Measurements from ENCODE around the gene RUNX1. TPM values are rescaled to one million over a fixed set of nuclear protein-coding genes. Genes with fewer than 3 reads are reported as not detected.

RUNX1 gene
- polyA plus RNA-seq, 1 experiment: 20.9 TPM

GRCh38 chr21:34885125-34885524, 164.0 kb downstream of the RUNX1 start:
- ChIA-PET POLR2A (interaction anchor here (0.8 to 3.9 kb wide), 3 partner anchors 27 to 72 kb away, joined by 3 to 10 read pairs (median 8); no protein-coding TSS in a partner anchor), CTCF (interaction anchor here (1.2 to 7.1 kb wide), 3 partner anchors 18 to 955 kb away, joined by 3 to 67 read pairs (median 4); no protein-coding TSS in a partner anchor)
- TF ChIP-seq CTCF (IDR thresholded peaks at IDR 0.05; ENCODE audit: low read depth, low read length): no peak
- no peaks in the 10 kb centered on the region for H3K27me3 ChIP-seq (ENCODE audit: control insufficient read depth, insufficient read depth, low read length)
- H3K9me3 ChIP-seq (ENCODE audit: control insufficient read depth, insufficient read depth, low read length): peaks cover 4% of the 10 kb centered on the region; the same call in 1 of the 2 replicates
- H3K27ac ChIP-seq (ENCODE audit: low read depth, low read length): peak overlapping the region; percentile 76
- DNase-seq (ENCODE audit: low read depth, low spot score): no peak
- H3K4me3 ChIP-seq (ENCODE audit: low read depth, low read length): peak overlapping the region; percentile 92

GRCh38 chr21:34884346-34884929, 164.7 kb downstream of the RUNX1 start:
- CTCF ChIA-PET: interaction anchor here (1.2 to 7.1 kb wide), 2 partner anchors 139 to 955 kb away, joined by 4 to 67 read pairs; no protein-coding TSS in a partner anchor
- Histone ChIP-seq H3K27ac (ENCODE audit: low read depth, low read length) (peak overlapping the region; percentile 22), H3K27me3 (ENCODE audit: control insufficient read depth, insufficient read depth, low read length) (no peaks in the 10 kb centered on the region), H3K4me3 (ENCODE audit: low read depth, low read length) (peak overlapping the region; percentile 92), H3K9me3 (ENCODE audit: control insufficient read depth, insufficient read depth, low read length) (peaks cover 4% of the 10 kb centered on the region; the same call in 1 of the 2 replicates)
- no peak for TF ChIP-seq CTCF (IDR thresholded peaks at IDR 0.05; ENCODE audit: low read depth, low read length)
- POLR2A ChIA-PET: no interaction called here
- DNase-seq (ENCODE audit: low read depth, low spot score): no peak

- TF ChIP-seq CTCF (IDR thresholded peaks at IDR 0.05; ENCODE audit: low read depth, low read length): no peak
- Histone ChIP-seq H3K27me3 (ENCODE audit: control insufficient read depth, insufficient read depth, low read length) (no peaks in the 10 kb centered on the region), H3K27ac (ENCODE audit: low read depth, low read length) (peak overlapping the region; percentile 42), H3K9me3 (ENCODE audit: control insufficient read depth, insufficient read depth, low read length) (peaks cover 4% of the 10 kb centered on the region; the same call in 1 of the 2 replicates), H3K4me3 (ENCODE audit: low read depth, low read length) (peak overlapping the region; percentile 92)
- ChIA-PET POLR2A (no interaction called here), CTCF (interaction anchor here (7.1 kb wide), 1 partner anchor 138 kb away, joined by 67 read pairs; no protein-coding TSS in a partner anchor)
- no peak for DNase-seq (ENCODE audit: low read depth, low spot score)
These were observed 165.4 kb downstream of the RUNX1 start for GRCh38 chr21:34883491-34884271.

GRCh38 chr21:34882719-34883131, 166.4 kb downstream of the RUNX1 start:
- TF ChIP-seq CTCF (IDR thresholded peaks at IDR 0.05; ENCODE audit: low read depth, low read length): no peak
- no peaks in the 10 kb centered on the region for H3K27me3 ChIP-seq (ENCODE audit: control insufficient read depth, insufficient read depth, low read length)
- no peak for DNase-seq (ENCODE audit: low read depth, low spot score)
- H3K9me3 ChIP-seq (ENCODE audit: control insufficient read depth, insufficient read depth, low read length): peaks cover 4% of the 10 kb centered on the region; the same call in 1 of the 2 replicates
- H3K4me3 ChIP-seq (ENCODE audit: low read depth, low read length): peak overlapping the region; percentile 92
- H3K27ac ChIP-seq (ENCODE audit: low read depth, low read length): peak overlapping the region; percentile 55
- ChIA-PET CTCF (interaction anchor here (0.8 kb wide), 1 partner anchor 137 kb away, joined by 4 read pairs; no protein-coding TSS in a partner anchor), POLR2A (interaction anchor here (0.6 kb wide), 1 partner anchor 968 kb away, joined by 3 read pairs; no protein-coding TSS in a partner anchor)

Measured in AG04450 (cell line).